ENCODE measurements around the gene ZNF398. TPM values are rescaled to one million over a fixed set of nuclear protein-coding genes. Genes with fewer than 3 reads are reported as not detected.

The ZNF398 gene
- total RNA-seq, 1 experiment from 2014 or later = 9.1 TPM

DNA sequence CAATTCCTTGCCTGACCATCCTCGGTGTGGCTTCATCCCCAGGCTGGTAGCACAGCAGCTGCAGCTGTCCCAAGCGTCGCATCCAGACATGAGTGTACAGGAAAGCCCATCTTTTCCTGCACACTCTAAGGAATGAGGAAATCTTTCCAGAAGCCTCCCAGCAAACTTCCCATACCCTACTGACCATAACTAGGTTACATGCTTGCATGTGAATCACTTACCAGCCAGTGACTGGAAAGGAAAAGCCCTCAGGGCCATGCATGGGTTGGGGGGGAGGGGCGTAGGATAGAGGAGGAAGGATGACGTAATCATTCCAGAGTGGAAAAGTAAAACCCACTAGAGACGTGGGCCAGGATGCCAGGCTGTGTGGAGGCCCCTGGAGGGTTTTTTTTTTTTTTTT lies 73.3 kb downstream of the ZNF398 start:
- ChIA-PET POLR2A (ENCODE audit: unreplicated experiment) (no interaction called here), CTCF (no interaction called here)
- H3K9me2 ChIP-seq (replicated peaks; ENCODE audit: low read length) = no peaks in the 10 kb centered on the region
- DNase-seq (peak; percentile 53), ATAC-seq (peak; percentile 39)
- no peak for TF ChIP-seq EZH2phosphoT487 (IDR thresholded peaks at IDR 0.05; ENCODE audit: borderline replicate concordance, low read length)
- TF ChIP-seq, protein P1, sequence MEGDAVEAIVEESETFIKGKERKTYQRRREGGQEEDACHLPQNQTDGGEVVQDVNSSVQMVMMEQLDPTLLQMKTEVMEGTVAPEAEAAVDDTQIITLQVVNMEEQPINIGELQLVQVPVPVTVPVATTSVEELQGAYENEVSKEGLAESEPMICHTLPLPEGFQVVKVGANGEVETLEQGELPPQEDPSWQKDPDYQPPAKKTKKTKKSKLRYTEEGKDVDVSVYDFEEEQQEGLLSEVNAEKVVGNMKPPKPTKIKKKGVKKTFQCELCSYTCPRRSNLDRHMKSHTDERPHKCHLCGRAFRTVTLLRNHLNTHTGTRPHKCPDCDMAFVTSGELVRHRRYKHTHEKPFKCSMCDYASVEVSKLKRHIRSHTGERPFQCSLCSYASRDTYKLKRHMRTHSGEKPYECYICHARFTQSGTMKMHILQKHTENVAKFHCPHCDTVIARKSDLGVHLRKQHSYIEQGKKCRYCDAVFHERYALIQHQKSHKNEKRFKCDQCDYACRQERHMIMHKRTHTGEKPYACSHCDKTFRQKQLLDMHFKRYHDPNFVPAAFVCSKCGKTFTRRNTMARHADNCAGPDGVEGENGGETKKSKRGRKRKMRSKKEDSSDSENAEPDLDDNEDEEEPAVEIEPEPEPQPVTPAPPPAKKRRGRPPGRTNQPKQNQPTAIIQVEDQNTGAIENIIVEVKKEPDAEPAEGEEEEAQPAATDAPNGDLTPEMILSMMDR (conservative IDR thresholded peaks at IDR 0.05; ENCODE audit: low read depth, low read length) = no peak
- TF ChIP-seq EZH2 (IDR thresholded peaks at IDR 0.05; ENCODE audit: low read length, unreplicated experiment) = no peak
- BruUV-seq (replicated peaks) = no TSS peak
- 0 out of 2 replicates have a peak, but pooled peaks cover 4% of the 10 kb centered on the region for H3K4me1 ChIP-seq (ENCODE audit: insufficient read depth, low read length)
- no peaks in the 10 kb centered on the region for H3K27me3 ChIP-seq (ENCODE audit: low read length)
- H2AFZ ChIP-seq (ENCODE audit: low read length) = no peak overlapping the region
- H3K9me3 ChIP-seq (ENCODE audit: low read length) = no peaks in the 10 kb centered on the region
- no peak overlapping the region for H3K9ac ChIP-seq (ENCODE audit: low read length)
- intact Hi-C loops (cut with micrococcal nuclease) = no loop called here
- no peaks in the 10 kb centered on the region for H4K20me1 ChIP-seq (ENCODE audit: low read length)
- peaks cover 29% of the 10 kb centered on the region for H3K36me3 ChIP-seq (ENCODE audit: low read depth, low read length)
- no peaks in the 10 kb centered on the region for H3K79me2 ChIP-seq (ENCODE audit: low read length)
- H3K4me2 ChIP-seq (ENCODE audit: low read length) = no peak overlapping the region
- no peaks in the 10 kb centered on the region for H3F3A ChIP-seq (ENCODE audit: low read length, unreplicated experiment)
- no peak overlapping the region for H3K4me3 ChIP-seq (ENCODE audit: low read length)
- H3K27ac ChIP-seq (ENCODE audit: low read length) = peak overlapping the region; percentile 26; the same call in 1 of the 2 replicates

DNA sequence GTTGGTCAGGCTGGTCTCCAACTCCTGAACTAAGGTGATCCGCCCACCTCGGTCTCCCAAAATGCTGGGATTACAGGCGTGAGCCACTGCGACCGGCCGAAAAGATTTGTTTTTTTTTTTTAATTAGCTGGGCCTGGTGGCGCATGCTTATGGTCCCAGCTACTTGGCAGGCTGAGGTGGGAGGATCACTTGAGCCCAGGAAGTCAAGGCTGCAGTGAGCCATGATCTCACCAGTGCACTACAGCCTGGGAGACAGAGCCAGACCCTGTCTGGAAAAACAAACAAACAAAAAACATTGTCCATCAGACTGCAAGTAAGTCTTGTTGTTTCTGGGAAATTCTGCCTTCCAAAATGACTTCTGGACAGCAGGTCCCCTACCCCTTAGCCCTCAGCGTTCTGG lies 75.9 kb downstream of the ZNF398 start:
- TF ChIP-seq, protein P1 (conservative IDR thresholded peaks at IDR 0.05; ENCODE audit: low read depth, low read length) = no peak
- no peak for TF ChIP-seq EZH2phosphoT487 (IDR thresholded peaks at IDR 0.05; ENCODE audit: borderline replicate concordance, low read length)
- POLR2A ChIA-PET (ENCODE audit: unreplicated experiment) = no interaction called here
- Histone ChIP-seq H3K4me1 (ENCODE audit: insufficient read depth, low read length) (0 out of 2 replicates have a peak, but pooled peaks cover 4% of the 10 kb centered on the region), H3K9ac (ENCODE audit: low read length) (no peak overlapping the region), H3K79me2 (ENCODE audit: low read length) (no peaks in the 10 kb centered on the region), H3K4me3 (ENCODE audit: low read length) (no peak overlapping the region), H3K9me2 (replicated peaks; ENCODE audit: low read length) (no peaks in the 10 kb centered on the region), H3K27me3 (ENCODE audit: low read length) (no peaks in the 10 kb centered on the region), H3K4me2 (ENCODE audit: low read length) (no peak overlapping the region), H3K9me3 (ENCODE audit: low read length) (no peaks in the 10 kb centered on the region), H3K27ac (ENCODE audit: low read length) (no peak overlapping the region), H3K36me3 (ENCODE audit: low read depth, low read length) (peaks cover 22% of the 10 kb centered on the region), H2AFZ (ENCODE audit: low read length) (no peak overlapping the region), H3F3A (ENCODE audit: low read length, unreplicated experiment) (no peaks in the 10 kb centered on the region), H4K20me1 (ENCODE audit: low read length) (no peaks in the 10 kb centered on the region)
- intact Hi-C loops (cut with micrococcal nuclease) = no loop called here
- CTCF ChIA-PET = interaction anchor here (0.6 kb wide), 1 partner anchor 518 kb away, joined by 8 read pairs; no protein-coding TSS in a partner anchor
- no TSS peak for BruUV-seq (replicated peaks)
- DNase-seq = no peak
- ATAC-seq = no peak

DNA sequence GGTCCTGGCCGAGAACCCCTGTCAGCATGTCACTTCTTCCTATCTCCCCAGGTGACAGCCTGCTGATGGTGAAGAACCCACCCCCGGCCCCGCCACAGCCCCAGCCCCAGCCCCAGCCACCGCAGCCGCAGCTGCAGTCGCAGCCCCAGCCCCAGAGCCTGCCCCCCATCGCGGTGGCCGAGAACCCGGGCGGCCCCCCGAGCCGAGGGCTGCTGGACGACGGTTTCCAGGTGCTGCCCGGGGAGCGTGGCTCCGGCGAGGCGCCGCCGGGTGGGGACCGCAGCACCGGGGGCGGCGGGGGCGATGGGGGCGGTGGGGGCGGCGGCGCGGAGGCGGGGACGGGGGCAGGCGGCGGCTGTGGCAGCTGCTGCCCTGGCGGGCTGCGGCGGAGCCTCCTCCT lies 76.5 kb downstream of the ZNF398 start:
- Histone ChIP-seq H2AFZ (ENCODE audit: low read length) (no peak overlapping the region), H3K36me3 (ENCODE audit: low read depth, low read length) (peaks cover 18% of the 10 kb centered on the region), H3K4me2 (ENCODE audit: low read length) (no peak overlapping the region), H3K9me3 (ENCODE audit: low read length) (no peaks in the 10 kb centered on the region), H3F3A (ENCODE audit: low read length, unreplicated experiment) (no peaks in the 10 kb centered on the region), H3K9me2 (replicated peaks; ENCODE audit: low read length) (no peaks in the 10 kb centered on the region), H3K79me2 (ENCODE audit: low read length) (no peaks in the 10 kb centered on the region), H3K4me3 (ENCODE audit: low read length) (no peak overlapping the region), H4K20me1 (ENCODE audit: low read length) (no peaks in the 10 kb centered on the region), H3K9ac (ENCODE audit: low read length) (no peak overlapping the region), H3K27ac (ENCODE audit: low read length) (no peak overlapping the region), H3K4me1 (ENCODE audit: insufficient read depth, low read length) (0 out of 2 replicates have a peak, but pooled peaks cover 4% of the 10 kb centered on the region), H3K27me3 (ENCODE audit: low read length) (no peaks in the 10 kb centered on the region)
- CTCF ChIA-PET = no interaction called here
- no TSS peak for BruUV-seq (replicated peaks)
- intact Hi-C loops (cut with micrococcal nuclease) = no loop called here
- POLR2A ChIA-PET (ENCODE audit: unreplicated experiment) = no interaction called here
- TF ChIP-seq, protein P1 (conservative IDR thresholded peaks at IDR 0.05; ENCODE audit: low read depth, low read length) = no peak
- TF ChIP-seq EZH2phosphoT487 (IDR thresholded peaks at IDR 0.05; ENCODE audit: borderline replicate concordance, low read length) = no peak
- DNase-seq (no peak), ATAC-seq (no peak)
